Epithelial cell of esophagus (primary cell): Measurements from ENCODE around the gene XRCC4.
"Not testable (repeated sequence)": the region's sequence is repeated elsewhere in the genome, so short reads cannot be mapped to it uniquely, and the experiment has no call there.

Experiments
- DNase-seq: peaks from one replicate; pipeline ENCODE4 v3.0.0; 2010; ENCODE audit warnings: low read depth
- H3K4me3 ChIP-seq: 2 replicates; pipeline ENCODE4 v1.5.1; 2011; ENCODE audit warnings: mild to moderate bottlenecking, low read length, control low read depth
- TF ChIP-seq, protein P1 (sequence below): IDR thresholded peaks from 2 replicates; pipeline ENCODE4 v1.5.1; 2011; ENCODE audit warnings: low read depth, mild to moderate bottlenecking, low read length, control low read depth, inconsistent platforms; ENCODE audit not compliant: insufficient read depth; ENCODE audit errors: missing control alignments

Gene XRCC4

DNA sequence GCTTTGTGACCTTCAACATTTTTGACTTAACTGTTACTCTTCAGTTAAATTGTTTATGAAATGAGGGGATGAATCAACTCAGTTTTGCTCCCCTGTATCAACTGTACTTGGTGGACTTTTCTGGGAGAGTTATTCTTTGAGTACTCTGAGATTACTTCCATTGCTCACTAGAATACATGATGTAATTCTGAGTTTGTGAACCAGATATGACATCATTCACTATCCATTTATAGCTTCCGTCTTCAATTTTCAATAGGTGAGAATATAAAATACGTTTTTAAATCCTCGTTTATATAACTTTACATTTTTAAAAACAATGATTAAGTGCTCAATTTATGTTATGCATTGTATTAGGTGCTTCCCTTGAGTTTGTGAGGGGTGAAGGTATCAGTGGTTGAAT lies 71.0 kb downstream of the XRCC4 start:
- TF ChIP-seq, protein P1, sequence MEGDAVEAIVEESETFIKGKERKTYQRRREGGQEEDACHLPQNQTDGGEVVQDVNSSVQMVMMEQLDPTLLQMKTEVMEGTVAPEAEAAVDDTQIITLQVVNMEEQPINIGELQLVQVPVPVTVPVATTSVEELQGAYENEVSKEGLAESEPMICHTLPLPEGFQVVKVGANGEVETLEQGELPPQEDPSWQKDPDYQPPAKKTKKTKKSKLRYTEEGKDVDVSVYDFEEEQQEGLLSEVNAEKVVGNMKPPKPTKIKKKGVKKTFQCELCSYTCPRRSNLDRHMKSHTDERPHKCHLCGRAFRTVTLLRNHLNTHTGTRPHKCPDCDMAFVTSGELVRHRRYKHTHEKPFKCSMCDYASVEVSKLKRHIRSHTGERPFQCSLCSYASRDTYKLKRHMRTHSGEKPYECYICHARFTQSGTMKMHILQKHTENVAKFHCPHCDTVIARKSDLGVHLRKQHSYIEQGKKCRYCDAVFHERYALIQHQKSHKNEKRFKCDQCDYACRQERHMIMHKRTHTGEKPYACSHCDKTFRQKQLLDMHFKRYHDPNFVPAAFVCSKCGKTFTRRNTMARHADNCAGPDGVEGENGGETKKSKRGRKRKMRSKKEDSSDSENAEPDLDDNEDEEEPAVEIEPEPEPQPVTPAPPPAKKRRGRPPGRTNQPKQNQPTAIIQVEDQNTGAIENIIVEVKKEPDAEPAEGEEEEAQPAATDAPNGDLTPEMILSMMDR = no peak
- no peak for DNase-seq
- no peak overlapping the region for H3K4me3 ChIP-seq

DNA sequence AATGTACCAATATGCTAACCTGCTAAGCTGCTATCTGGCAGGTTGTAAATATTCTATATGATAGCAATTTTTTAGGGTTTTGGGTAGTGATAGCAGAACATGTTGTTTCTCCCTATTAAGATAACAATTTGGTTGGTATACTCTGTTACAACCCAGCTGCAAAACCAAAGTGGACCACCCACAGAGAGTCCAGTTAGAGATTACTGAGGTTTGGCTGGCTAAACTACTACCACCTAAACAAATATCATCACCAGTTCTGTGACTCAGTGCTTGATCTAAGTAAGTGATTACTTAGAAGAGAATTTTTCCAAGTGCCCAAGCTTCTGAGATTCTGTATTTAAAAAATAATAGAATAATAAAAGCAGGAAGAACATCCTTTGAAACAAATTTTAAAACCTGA lies 72.3 kb downstream of the XRCC4 start:
- no peak overlapping the region for H3K4me3 ChIP-seq
- DNase-seq = no peak
- TF ChIP-seq, protein P1 = no peak

- H3K4me3 ChIP-seq = no peak overlapping the region
- peak; percentile 10 for DNase-seq
- TF ChIP-seq, protein P1 = no peak
These were observed 74.5 kb downstream of the XRCC4 start for GRCh38 chr5:83151821-83152220.

- not testable (repeated sequence) for DNase-seq
These were observed 75.6 kb downstream of the XRCC4 start for GRCh38 chr5:83152996-83153395.

DNA sequence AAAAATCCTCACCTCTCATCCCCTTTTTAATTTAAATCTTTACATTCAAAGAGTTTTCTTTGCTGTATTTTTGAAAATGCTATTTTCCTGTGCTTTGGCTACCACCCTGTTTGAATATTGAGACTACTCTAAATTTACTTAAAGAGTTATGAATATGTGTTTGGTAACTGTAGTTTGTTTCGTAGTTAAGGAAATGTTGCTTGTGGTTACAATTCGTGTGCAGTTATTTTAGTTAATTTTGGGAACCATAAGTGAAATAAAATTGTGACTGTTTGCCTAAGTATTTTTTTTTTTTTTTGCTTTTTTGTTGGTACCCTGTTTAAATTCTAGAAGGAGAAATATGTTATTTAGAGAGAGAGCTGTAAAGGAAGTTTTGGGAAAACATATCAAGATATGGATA lies 78.7 kb downstream of the XRCC4 start:
- DNase-seq = no peak
- no peak overlapping the region for H3K4me3 ChIP-seq
- TF ChIP-seq, protein P1 = no peak

More at GRCh38 chr5:83152996-83153395, 75.6 kb downstream of the XRCC4 start:
- H3K4me3 ChIP-seq = not testable (repeated sequence)

GRCh38 chr5:83157163-83157562 lies 79.8 kb downstream of the XRCC4 start:
- TF ChIP-seq, protein P1 = no peak
- DNase-seq = no peak

GRCh38 chr5:83162601-83163000 lies 85.3 kb downstream of the XRCC4 start:
- TF ChIP-seq, protein P1 = no peak
- H3K4me3 ChIP-seq = no peak overlapping the region
- no peak for DNase-seq

More at GRCh38 chr5:83157163-83157562, 79.8 kb downstream of the XRCC4 start:
- H3K4me3 ChIP-seq = no peak overlapping the region
